ENCODE data around the gene ABCG1.
A peak's percentile ranks its signal among the peaks of the same experiment; 100 is the strongest.

The ABCG1 gene

DNA sequence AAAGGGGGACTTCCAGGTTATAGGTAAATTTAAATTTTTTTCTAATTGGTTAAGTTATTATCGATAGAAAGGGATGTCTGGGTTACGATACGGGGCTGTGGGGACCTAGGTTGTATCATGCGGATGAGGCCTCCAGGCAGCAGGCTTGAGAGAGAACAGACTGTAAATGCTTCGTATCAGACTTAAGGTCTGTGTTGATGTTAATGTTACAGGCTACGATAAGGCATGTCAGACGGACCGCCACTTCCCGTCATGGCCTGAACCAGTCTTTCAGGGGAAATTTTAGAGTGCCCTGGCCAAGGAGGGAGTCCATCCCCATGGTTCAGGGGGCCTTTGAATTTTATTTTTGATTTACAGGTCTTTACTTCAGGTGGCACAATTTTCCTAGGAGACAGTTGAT is 16.7 kb downstream of the ABCG1 start:
- Histone ChIP-seq H2AFZ (ENCODE audit: low read length) (no peak overlapping the region), H3K9me3 (replicated peaks; ENCODE audit: insufficient read depth, low read length) (no peaks in the 10 kb centered on the region), H3K79me2 (ENCODE audit: low read length) (no peaks in the 10 kb centered on the region), H3K36me3 (replicated peaks; ENCODE audit: insufficient read depth, low read length) (no peaks in the 10 kb centered on the region), H3K4me3 (ENCODE audit: low read length) (no peak overlapping the region), H3K4me2 (ENCODE audit: low read depth, low read length) (no peak overlapping the region), H3K9ac (ENCODE audit: low read length) (no peak overlapping the region), H3K27ac (ENCODE audit: low read length) (no peak overlapping the region), H3K4me1 (ENCODE audit: low read length) (peaks cover 55% of the 10 kb centered on the region), H3K27me3 (replicated peaks; ENCODE audit: insufficient read depth, low read length) (peaks cover 41% of the 10 kb centered on the region), H3K9me2 (replicated peaks; ENCODE audit: insufficient read depth, low read length) (no peaks in the 10 kb centered on the region), H3F3A (ENCODE audit: insufficient read depth, low read length) (peaks cover 42% of the 10 kb centered on the region), H4K20me1 (ENCODE audit: insufficient read depth, low read length) (no peaks in the 10 kb centered on the region)
- TF ChIP-seq EZH2 (optimal IDR thresholded peaks at IDR 0.05; ENCODE audit: low read depth, low read length) (no peak), EZH2phosphoT487 (IDR thresholded peaks at IDR 0.05; ENCODE audit: low read length) (no peak)
- TF ChIP-seq, protein P1, sequence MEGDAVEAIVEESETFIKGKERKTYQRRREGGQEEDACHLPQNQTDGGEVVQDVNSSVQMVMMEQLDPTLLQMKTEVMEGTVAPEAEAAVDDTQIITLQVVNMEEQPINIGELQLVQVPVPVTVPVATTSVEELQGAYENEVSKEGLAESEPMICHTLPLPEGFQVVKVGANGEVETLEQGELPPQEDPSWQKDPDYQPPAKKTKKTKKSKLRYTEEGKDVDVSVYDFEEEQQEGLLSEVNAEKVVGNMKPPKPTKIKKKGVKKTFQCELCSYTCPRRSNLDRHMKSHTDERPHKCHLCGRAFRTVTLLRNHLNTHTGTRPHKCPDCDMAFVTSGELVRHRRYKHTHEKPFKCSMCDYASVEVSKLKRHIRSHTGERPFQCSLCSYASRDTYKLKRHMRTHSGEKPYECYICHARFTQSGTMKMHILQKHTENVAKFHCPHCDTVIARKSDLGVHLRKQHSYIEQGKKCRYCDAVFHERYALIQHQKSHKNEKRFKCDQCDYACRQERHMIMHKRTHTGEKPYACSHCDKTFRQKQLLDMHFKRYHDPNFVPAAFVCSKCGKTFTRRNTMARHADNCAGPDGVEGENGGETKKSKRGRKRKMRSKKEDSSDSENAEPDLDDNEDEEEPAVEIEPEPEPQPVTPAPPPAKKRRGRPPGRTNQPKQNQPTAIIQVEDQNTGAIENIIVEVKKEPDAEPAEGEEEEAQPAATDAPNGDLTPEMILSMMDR (IDR thresholded peaks at IDR 0.05; ENCODE audit: low read length): no peak
- no peak for DNase-seq

GRCh38 chr21:42236014-42236413 is 17.1 kb downstream of the ABCG1 start:
- Histone ChIP-seq H3K9me2 (replicated peaks; ENCODE audit: insufficient read depth, low read length) (no peaks in the 10 kb centered on the region), H3K36me3 (replicated peaks; ENCODE audit: insufficient read depth, low read length) (no peaks in the 10 kb centered on the region), H3K27ac (ENCODE audit: low read length) (no peak overlapping the region), H3K4me3 (ENCODE audit: low read length) (no peak overlapping the region), H4K20me1 (ENCODE audit: insufficient read depth, low read length) (no peaks in the 10 kb centered on the region), H3K27me3 (replicated peaks; ENCODE audit: insufficient read depth, low read length) (peaks cover 41% of the 10 kb centered on the region), H3K9ac (ENCODE audit: low read length) (no peak overlapping the region), H3F3A (ENCODE audit: insufficient read depth, low read length) (peaks cover 42% of the 10 kb centered on the region), H3K79me2 (ENCODE audit: low read length) (no peaks in the 10 kb centered on the region), H3K4me1 (ENCODE audit: low read length) (peaks cover 55% of the 10 kb centered on the region), H3K9me3 (replicated peaks; ENCODE audit: insufficient read depth, low read length) (no peaks in the 10 kb centered on the region), H3K4me2 (ENCODE audit: low read depth, low read length) (peak overlapping the region; percentile 31; the same call in 1 of the 2 replicates), H2AFZ (ENCODE audit: low read length) (no peak overlapping the region)
- no peak for DNase-seq
- no peak for TF ChIP-seq EZH2phosphoT487 (IDR thresholded peaks at IDR 0.05; ENCODE audit: low read length)
- TF ChIP-seq, protein P1 (IDR thresholded peaks at IDR 0.05; ENCODE audit: low read length): no peak
- TF ChIP-seq EZH2 (optimal IDR thresholded peaks at IDR 0.05; ENCODE audit: low read depth, low read length): no peak

GRCh38 chr21:42236693-42237092 is 17.8 kb downstream of the ABCG1 start:
- H3K4me3 ChIP-seq (ENCODE audit: low read length): no peak overlapping the region
- H3K9ac ChIP-seq (ENCODE audit: low read length): no peak overlapping the region
- H2AFZ ChIP-seq (ENCODE audit: low read length): no peak overlapping the region
- no peaks in the 10 kb centered on the region for H3K36me3 ChIP-seq (replicated peaks; ENCODE audit: insufficient read depth, low read length)
- no peaks in the 10 kb centered on the region for H3K9me3 ChIP-seq (replicated peaks; ENCODE audit: insufficient read depth, low read length)
- H3K27me3 ChIP-seq (replicated peaks; ENCODE audit: insufficient read depth, low read length): peaks cover 41% of the 10 kb centered on the region
- peak; percentile 26 for DNase-seq
- peaks cover 42% of the 10 kb centered on the region for H3F3A ChIP-seq (ENCODE audit: insufficient read depth, low read length)
- H4K20me1 ChIP-seq (ENCODE audit: insufficient read depth, low read length): no peaks in the 10 kb centered on the region
- no peaks in the 10 kb centered on the region for H3K79me2 ChIP-seq (ENCODE audit: low read length)
- peaks cover 55% of the 10 kb centered on the region for H3K4me1 ChIP-seq (ENCODE audit: low read length)
- H3K27ac ChIP-seq (ENCODE audit: low read length): no peak overlapping the region; the same call in 1 of the 2 replicates
- H3K4me2 ChIP-seq (ENCODE audit: low read depth, low read length): peak overlapping the region; percentile 31; the same call in 1 of the 2 replicates
- TF ChIP-seq, protein P1 (IDR thresholded peaks at IDR 0.05; ENCODE audit: low read length): no peak
- no peak for TF ChIP-seq EZH2 (optimal IDR thresholded peaks at IDR 0.05; ENCODE audit: low read depth, low read length)
- no peak for TF ChIP-seq EZH2phosphoT487 (IDR thresholded peaks at IDR 0.05; ENCODE audit: low read length)
- no peaks in the 10 kb centered on the region for H3K9me2 ChIP-seq (replicated peaks; ENCODE audit: insufficient read depth, low read length)
